SK-N-SH (cell line): Measurements from ENCODE around the gene CYP2W1. TPM values are rescaled to one million over a fixed set of nuclear protein-coding genes. Genes with fewer than 3 reads are reported as not detected.

Experiments
- CTCF ChIA-PET: fragments of 300-600, 350-600 bp; formaldehyde crosslinking; extraction: SDS; loops from one replicate; lab custom pipeline; 2021; lab: Yijun Ruan, JAX
- POLR2A ChIA-PET: fragments of 350-600 bp; sonication (Branson Sonifier 250); formaldehyde crosslinking; extraction: SDS; loops from one replicate; lab custom pipeline; 2020; ENCODE audit warnings: antibody characterized with exemption, inconsistent platforms; lab: Yijun Ruan, JAX
- DNase-seq: peaks from one replicate; pipeline ENCODE4 v3.0.0; 2012
- H2AFZ ChIP-seq: fragments of 200-600 bp; sonication (generic); 2 replicates; pipeline ENCODE4 v1.8.1; 2016; ENCODE audit warnings: antibody characterized with exemption, mild to moderate bottlenecking, low read depth
- H3F3A ChIP-seq: fragments of 200-600 bp; sonication (generic); replicated peaks from 2 replicates; pipeline ENCODE3; 2016; ENCODE audit warnings: antibody characterized with exemption, mild to moderate bottlenecking; ENCODE audit not compliant: insufficient read depth
- H3K27ac ChIP-seq, 2 experiments: fragments of 200-500 bp in 1 of 2; fragments of 200-600 bp in 1 of 2; sonication (Bioruptor generic) in 1 of 2; sonication (generic), shearing (Covaris generic) in 1 of 2; 2 replicates each; pipeline versions ENCODE4 v1.5.1 to v1.6.1; 2014 to 2016; ENCODE audit warnings: low read depth in 2 of 2, inconsistent platforms in 1 of 2, low read length in 1 of 2, mild to moderate bottlenecking in 1 of 2, mixed read lengths in 1 of 2
- H3K27me3 ChIP-seq: fragments of 200-600 bp; sonication (generic), shearing (Covaris generic); 2 replicates; pipeline ENCODE4 v1.6.1; 2016; ENCODE audit warnings: mixed run types; ENCODE audit not compliant: insufficient read depth
- H3K36me3 ChIP-seq, 2 experiments: fragments of 200-500 bp in 1 of 2; fragments of 200-600 bp in 1 of 2; sonication (Bioruptor generic) in 1 of 2; sonication (generic) in 1 of 2; replicated peaks in 1 of 2; 2 replicates each; pipeline versions ENCODE3 to v1.5.1; 2014 to 2016; ENCODE audit warnings: low read length in 1 of 2, mild to moderate bottlenecking in 1 of 2; ENCODE audit not compliant: insufficient read depth in 2 of 2, control insufficient read depth in 1 of 2
- H3K4me1 ChIP-seq, 2 experiments: fragments of 200-500 bp in 1 of 2; fragments of 200-600 bp in 1 of 2; sonication (Bioruptor generic) in 1 of 2; sonication (generic), shearing (Covaris generic) in 1 of 2; 2 replicates each; pipeline versions ENCODE4 v1.5.1 to v1.6.1; 2014 to 2016; ENCODE audit warnings: low read depth in 1 of 2, low read length in 1 of 2, mixed run types in 1 of 2; ENCODE audit not compliant: insufficient read depth in 2 of 2, control insufficient read depth in 1 of 2
- H3K4me2 ChIP-seq: fragments of 200-600 bp; sonication (generic), shearing (Covaris generic); 2 replicates; pipeline ENCODE4 v1.6.1; 2017; ENCODE audit warnings: mixed run types
- H3K4me3 ChIP-seq, 2 experiments: fragments of 200-500 bp in 1 of 2; fragments of 200-600 bp in 1 of 2; sonication (Bioruptor generic) in 1 of 2; sonication (generic), shearing (Covaris generic) in 1 of 2; 2 replicates each; pipeline versions ENCODE4 v1.5.1 to v1.8.1; 2014 to 2016; ENCODE audit warnings: low read depth in 2 of 2, inconsistent platforms in 1 of 2, low read length in 1 of 2, mild to moderate bottlenecking in 1 of 2, mixed read lengths in 1 of 2, moderate library complexity in 1 of 2
- H3K79me2 ChIP-seq: fragments of 200-600 bp; sonication (generic); 2 replicates; pipeline ENCODE4 v1.8.1; 2017; ENCODE audit warnings: mild to moderate bottlenecking; ENCODE audit not compliant: insufficient read depth
- H3K9ac ChIP-seq: fragments of 200-600 bp; sonication (generic); 2 replicates; pipeline ENCODE4 v1.6.1; 2017; ENCODE audit warnings: mixed run types
- H3K9me2 ChIP-seq: fragments of 200-600 bp; sonication (generic); 2 replicates; pipeline ENCODE4 v1.6.1; 2017; ENCODE audit warnings: mixed run types
- H3K9me3 ChIP-seq: fragments of 200-600 bp; sonication (generic); 2 replicates; pipeline ENCODE4 v1.6.1; 2017; ENCODE audit warnings: mixed run types, mild to moderate bottlenecking, moderate library complexity
- H4K20me1 ChIP-seq: fragments of 200-600 bp; sonication (generic); 2 replicates; pipeline ENCODE4 v1.6.1; 2017; ENCODE audit warnings: mild to moderate bottlenecking, mixed run types; ENCODE audit not compliant: insufficient read depth
- ELF1 ChIP-seq: IDR thresholded peaks from 2 replicates; pipeline ENCODE4 v1.4.0; 2012
- EP300 ChIP-seq, 2 experiments: IDR thresholded peaks; 2 replicates each; pipeline versions ENCODE4 v1.4.0 to v1.6.1; 2012; ENCODE audit warnings: borderline replicate concordance in 1 of 2, low read depth in 1 of 2, low read length in 1 of 2
- EZH2phosphoT487 ChIP-seq: fragments of 200-600 bp; sonication (generic); IDR thresholded peaks from 2 replicates; pipeline ENCODE4 v1.6.1; 2017; ENCODE audit warnings: low read depth, mixed run types, mild to moderate bottlenecking, antibody characterized with exemption, moderate library complexity, borderline replicate concordance
- GATA2 ChIP-seq: sonication (generic); formaldehyde crosslinking; IDR thresholded peaks from 2 replicates; pipeline ENCODE4 v1.5.0; 2020; ENCODE audit warnings: mild to moderate bottlenecking, missing genetic modification reagents
- JUND ChIP-seq: IDR thresholded peaks from 2 replicates; pipeline ENCODE4 v1.4.0; 2012
- MXI1 ChIP-seq: IDR thresholded peaks from 2 replicates; pipeline ENCODE4 v1.6.1; 2012; ENCODE audit warnings: mild to moderate bottlenecking, low read depth, low read length, improper control_type of control experiment
- NRF1 ChIP-seq: IDR thresholded peaks from 2 replicates; pipeline ENCODE4 v1.6.1; 2012; ENCODE audit warnings: low read depth, mild to moderate bottlenecking, low read length
- RAD21 ChIP-seq: IDR thresholded peaks from 2 replicates; pipeline ENCODE4 v1.6.1; 2012; ENCODE audit warnings: mild to moderate bottlenecking, low read length
- RCOR1 ChIP-seq: fragments of 150-350 bp; IDR thresholded peaks from 2 replicates; pipeline ENCODE4 v1.6.1; 2017; ENCODE audit warnings: antibody characterized with exemption, low read length
- SMC3 ChIP-seq: IDR thresholded peaks from 2 replicates; pipeline ENCODE4 v1.6.1; 2012; ENCODE audit warnings: low read depth, low read length, improper control_type of control experiment
- TCF12 ChIP-seq: IDR thresholded peaks from 2 replicates; pipeline ENCODE4 v1.4.0; 2012
- TEAD4 ChIP-seq: IDR thresholded peaks from 2 replicates; pipeline ENCODE4 v1.4.0; 2012; ENCODE audit warnings: mild to moderate bottlenecking, borderline replicate concordance; ENCODE audit not compliant: insufficient read depth
- WGBS: methylation state at CpG from one replicate; pipeline ENCODE4 v1.1.6; 2017; ENCODE audit warnings: low lambda C conversion rate; 5-methylcytosine and 5-hydroxymethylcytosine counted together
- polyA plus RNA-seq, 3 experiments: library from polyadenylated mRNA; depleted of rRNA; stranded (reverse); fragments of >200 nt; gene quantifications; 2 replicates each; pipeline ENCODE4 v1.2.3, GENCODE V29; 2012
- TF ChIP-seq, protein P1 (sequence below): IDR thresholded peaks from 2 replicates; pipeline ENCODE4 v1.4.0; 2012; ENCODE audit warnings: low read depth, borderline replicate concordance
- TF ChIP-seq, protein P2 (sequence below): IDR thresholded peaks from 2 replicates; pipeline ENCODE4 v1.4.0; 2012; ENCODE audit warnings: low read depth, borderline replicate concordance
- TF ChIP-seq, protein P3 (sequence below): fragments of 150-350 bp; IDR thresholded peaks from 2 replicates; pipeline ENCODE4 v1.6.1; 2016; ENCODE audit warnings: mild to moderate bottlenecking, low read depth, low read length
- TF ChIP-seq, protein P4 (sequence below): IDR thresholded peaks from 2 replicates; pipeline ENCODE4; 2012

CYP2W1 gene
- polyA plus RNA-seq, 1 of the 3 experiments (the other 2 are of a cell fraction): 0.10 TPM

DNA sequence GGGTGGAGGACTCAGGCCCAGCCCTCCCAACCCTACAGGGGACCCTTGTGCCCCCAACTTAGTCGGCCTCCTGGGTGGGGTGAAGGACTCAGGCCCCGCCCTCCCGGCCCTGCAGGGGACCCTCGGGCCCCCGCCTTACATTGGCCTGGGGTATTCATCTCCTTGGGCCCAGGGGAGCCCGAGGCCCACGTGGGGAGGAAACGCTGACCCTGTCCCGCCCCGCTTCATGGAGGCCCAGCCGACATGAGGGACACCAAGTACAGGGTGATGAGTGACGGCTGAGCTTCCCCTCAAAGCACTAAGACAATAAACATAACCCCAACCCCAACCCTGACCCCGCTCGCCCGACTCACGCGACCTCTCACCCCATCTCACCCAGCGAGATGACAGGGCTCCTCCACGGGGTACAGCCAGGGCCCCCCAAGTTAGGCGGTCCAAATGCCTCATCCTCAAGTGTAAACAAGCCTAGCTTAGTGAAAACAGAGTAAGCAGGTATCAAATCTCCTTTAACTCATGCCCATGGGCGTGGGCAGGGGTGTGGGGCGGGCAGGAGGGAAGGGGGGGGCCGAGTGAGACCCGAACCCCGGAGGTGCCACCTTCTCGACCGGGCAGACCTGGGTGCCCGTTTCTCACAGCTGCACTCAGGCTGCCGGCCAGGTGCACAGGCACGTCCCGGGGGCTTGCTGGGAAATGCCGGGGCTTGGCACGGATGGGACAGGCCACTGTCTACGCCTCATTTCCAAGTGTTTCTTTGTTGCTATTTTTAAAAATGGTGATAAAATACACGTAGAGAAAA, 8.2 kb downstream of the CYP2W1 start:
- H3K4me1 ChIP-seq: peaks cover 3 to 12% of the 10 kb centered on the region in 2 experiments; a peak in 2 of 4 replicates
- DNase-seq: no peak
- H3K4me3 ChIP-seq: no peak overlapping the region
- H3K36me3 ChIP-seq: peaks cover 0 to 9% of the 10 kb centered on the region in 2 experiments
- WGBS: 86% methylated on average over 26 of the region's 35 CpGs
- H3K27ac ChIP-seq: no peak overlapping the region
- H3K27me3 ChIP-seq: no peaks in the 10 kb centered on the region
- no peak overlapping the region for H3K9ac ChIP-seq
- no peak overlapping the region for H3K4me2 ChIP-seq
- no peak overlapping the region for H2AFZ ChIP-seq
- no peaks in the 10 kb centered on the region for H3K9me2 ChIP-seq
- POLR2A ChIA-PET: no interaction called here
- no peaks in the 10 kb centered on the region for H3K79me2 ChIP-seq
- peaks cover 4% of the 10 kb centered on the region; the same call in 1 of the 2 replicates for H4K20me1 ChIP-seq
- CTCF ChIA-PET: interaction anchor here (1.4 to 11.2 kb wide), 7 partner anchors 9 to 192 kb away, joined by 5 to 756 read pairs (median 126); partner anchors contain the start of genes COX19, CYP2W1 and GPR146
- H3F3A ChIP-seq: peaks cover 10% of the 10 kb centered on the region
- no peaks in the 10 kb centered on the region for H3K9me3 ChIP-seq
- TF ChIP-seq SMC3 (no peak), NRF1 (no peak), RCOR1 (no peak), JUND (no peak), TCF12 (no peak), EP300 (IDR thresholded peaks at IDR 0.05; ENCODE audit: borderline replicate concordance in 1 of 2, low read depth in 1 of 2, low read length in 1 of 2) (no peak), RAD21 (no peak), MXI1 (no peak), GATA2 (CRISPR knock-in tag) (no peak), EZH2phosphoT487 (no peak), TEAD4 (no peak), ELF1 (no peak)
- TF ChIP-seq, protein P1, sequence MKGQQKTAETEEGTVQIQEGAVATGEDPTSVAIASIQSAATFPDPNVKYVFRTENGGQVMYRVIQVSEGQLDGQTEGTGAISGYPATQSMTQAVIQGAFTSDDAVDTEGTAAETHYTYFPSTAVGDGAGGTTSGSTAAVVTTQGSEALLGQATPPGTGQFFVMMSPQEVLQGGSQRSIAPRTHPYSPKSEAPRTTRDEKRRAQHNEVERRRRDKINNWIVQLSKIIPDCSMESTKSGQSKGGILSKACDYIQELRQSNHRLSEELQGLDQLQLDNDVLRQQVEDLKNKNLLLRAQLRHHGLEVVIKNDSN: no peak
- TF ChIP-seq, protein P2, sequence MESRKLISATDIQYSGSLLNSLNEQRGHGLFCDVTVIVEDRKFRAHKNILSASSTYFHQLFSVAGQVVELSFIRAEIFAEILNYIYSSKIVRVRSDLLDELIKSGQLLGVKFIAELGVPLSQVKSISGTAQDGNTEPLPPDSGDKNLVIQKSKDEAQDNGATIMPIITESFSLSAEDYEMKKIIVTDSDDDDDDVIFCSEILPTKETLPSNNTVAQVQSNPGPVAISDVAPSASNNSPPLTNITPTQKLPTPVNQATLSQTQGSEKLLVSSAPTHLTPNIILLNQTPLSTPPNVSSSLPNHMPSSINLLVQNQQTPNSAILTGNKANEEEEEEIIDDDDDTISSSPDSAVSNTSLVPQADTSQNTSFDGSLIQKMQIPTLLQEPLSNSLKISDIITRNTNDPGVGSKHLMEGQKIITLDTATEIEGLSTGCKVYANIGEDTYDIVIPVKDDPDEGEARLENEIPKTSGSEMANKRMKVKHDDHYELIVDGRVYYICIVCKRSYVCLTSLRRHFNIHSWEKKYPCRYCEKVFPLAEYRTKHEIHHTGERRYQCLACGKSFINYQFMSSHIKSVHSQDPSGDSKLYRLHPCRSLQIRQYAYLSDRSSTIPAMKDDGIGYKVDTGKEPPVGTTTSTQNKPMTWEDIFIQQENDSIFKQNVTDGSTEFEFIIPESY: no peak
- TF ChIP-seq, protein P3, sequence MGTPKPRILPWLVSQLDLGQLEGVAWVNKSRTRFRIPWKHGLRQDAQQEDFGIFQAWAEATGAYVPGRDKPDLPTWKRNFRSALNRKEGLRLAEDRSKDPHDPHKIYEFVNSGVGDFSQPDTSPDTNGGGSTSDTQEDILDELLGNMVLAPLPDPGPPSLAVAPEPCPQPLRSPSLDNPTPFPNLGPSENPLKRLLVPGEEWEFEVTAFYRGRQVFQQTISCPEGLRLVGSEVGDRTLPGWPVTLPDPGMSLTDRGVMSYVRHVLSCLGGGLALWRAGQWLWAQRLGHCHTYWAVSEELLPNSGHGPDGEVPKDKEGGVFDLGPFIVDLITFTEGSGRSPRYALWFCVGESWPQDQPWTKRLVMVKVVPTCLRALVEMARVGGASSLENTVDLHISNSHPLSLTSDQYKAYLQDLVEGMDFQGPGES: no peak
- TF ChIP-seq, protein P4, sequence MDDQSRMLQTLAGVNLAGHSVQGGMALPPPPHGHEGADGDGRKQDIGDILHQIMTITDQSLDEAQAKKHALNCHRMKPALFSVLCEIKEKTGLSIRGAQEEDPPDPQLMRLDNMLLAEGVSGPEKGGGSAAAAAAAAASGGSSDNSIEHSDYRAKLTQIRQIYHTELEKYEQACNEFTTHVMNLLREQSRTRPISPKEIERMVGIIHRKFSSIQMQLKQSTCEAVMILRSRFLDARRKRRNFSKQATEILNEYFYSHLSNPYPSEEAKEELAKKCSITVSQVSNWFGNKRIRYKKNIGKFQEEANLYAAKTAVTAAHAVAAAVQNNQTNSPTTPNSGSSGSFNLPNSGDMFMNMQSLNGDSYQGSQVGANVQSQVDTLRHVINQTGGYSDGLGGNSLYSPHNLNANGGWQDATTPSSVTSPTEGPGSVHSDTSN: no peak
